Endothelial cell of hepatic sinusoid (primary cell): Measurements from ENCODE around the gene EMSY.

Experiments
- in situ Hi-C: cut with HindIII; loops from 2 replicates; pipeline ENCODE4 v1.10.0; 2017; ENCODE audit warnings: low sequenced_read_pairs

EMSY gene

GRCh38 chr11:76512851-76513653, 68.2 kb downstream of the EMSY start:
- in situ Hi-C loops: no loop called here

- in situ Hi-C loops: no loop called here
Observed at GRCh38 chr11:76513654-76514034, 68.8 kb downstream of the EMSY start.

DNA sequence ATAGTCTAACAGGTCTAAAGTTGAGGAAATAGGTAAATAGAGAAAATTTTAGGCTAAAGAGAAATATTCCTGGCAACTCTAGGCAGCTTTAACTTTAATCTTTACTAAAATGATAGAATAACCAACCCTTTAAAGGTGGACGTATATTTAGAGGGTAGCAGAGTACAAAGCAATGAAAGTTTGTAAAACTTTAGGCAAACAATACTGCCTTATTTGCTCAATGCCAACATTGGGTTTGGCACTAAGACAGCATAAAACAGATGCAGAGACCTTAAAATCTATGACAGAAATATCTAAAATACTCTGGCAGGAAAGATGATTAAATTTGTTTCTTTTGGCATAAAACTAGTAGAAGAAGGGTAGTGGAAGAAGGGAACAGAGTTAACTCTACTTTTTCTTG, 70.7 kb downstream of the EMSY start:
- in situ Hi-C loops: no loop called here

- in situ Hi-C loops: no loop called here
Observed at GRCh38 chr11:76523147-76523546, 78.3 kb downstream of the EMSY start.

- in situ Hi-C loops: no loop called here
Observed at GRCh38 chr11:76523786-76524436, 79.1 kb downstream of the EMSY start.

GRCh38 chr11:76524461-76524860, 79.6 kb downstream of the EMSY start:
- in situ Hi-C loops: no loop called here

DNA sequence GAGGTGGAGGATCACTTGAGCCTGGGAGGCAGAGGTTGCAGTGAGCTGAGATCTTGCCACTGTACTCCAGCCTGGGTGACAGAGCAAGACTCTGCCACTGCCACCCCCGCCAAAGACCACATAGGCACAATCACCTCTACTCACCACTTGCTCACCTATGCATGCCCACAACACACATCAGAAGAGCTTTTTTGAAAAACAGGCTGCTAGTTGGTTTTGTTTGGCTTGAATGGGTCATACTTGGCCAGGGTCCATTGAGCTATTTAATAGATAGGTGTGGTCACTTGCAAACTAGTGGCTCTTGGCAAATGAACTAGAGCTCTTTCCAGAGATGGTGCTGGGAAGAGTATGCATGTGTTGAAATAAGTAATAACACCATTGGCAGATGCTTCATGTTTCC, 80.1 kb downstream of the EMSY start:
- in situ Hi-C loops: no loop called here

DNA sequence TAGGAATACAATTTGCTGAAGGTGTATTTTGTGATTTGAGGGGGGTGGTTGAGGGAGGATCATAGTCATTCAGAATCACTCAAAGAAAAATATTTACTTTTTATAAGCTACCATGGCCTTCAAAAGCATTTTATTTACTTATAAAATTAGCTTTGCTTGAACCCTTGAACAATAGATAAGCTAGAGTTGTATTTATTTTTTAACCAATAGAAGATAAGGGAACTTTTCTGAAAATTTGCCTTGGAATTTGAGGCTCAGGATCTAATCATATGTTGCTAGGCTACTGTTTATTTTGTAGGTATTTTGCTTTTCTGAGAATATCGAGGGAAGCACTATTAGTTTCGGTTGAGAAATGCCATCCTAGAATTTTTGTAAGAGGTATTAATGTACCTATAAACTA, 82.1 kb downstream of the EMSY start:
- in situ Hi-C loops: no loop called here

DNA sequence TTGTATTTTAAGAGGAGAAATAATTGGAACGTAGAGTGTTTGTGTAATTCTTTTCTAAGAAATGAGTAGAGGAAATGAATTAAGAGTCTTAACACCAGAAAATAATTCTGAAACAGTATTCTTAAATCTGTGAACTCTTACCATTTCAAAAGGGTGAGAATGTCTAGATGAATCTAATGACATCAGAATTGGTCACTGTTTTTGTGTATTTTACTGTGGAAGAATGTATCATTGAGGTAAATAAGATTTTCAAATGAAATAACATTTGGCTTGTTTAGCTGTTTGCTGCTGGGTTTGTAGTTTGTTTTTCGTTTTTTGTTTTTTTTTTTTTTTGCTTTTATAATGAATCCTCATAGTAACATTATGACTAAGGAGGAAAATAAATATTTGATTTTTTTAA, 97.6 kb downstream of the EMSY start:
- in situ Hi-C loops: no loop called here

DNA sequence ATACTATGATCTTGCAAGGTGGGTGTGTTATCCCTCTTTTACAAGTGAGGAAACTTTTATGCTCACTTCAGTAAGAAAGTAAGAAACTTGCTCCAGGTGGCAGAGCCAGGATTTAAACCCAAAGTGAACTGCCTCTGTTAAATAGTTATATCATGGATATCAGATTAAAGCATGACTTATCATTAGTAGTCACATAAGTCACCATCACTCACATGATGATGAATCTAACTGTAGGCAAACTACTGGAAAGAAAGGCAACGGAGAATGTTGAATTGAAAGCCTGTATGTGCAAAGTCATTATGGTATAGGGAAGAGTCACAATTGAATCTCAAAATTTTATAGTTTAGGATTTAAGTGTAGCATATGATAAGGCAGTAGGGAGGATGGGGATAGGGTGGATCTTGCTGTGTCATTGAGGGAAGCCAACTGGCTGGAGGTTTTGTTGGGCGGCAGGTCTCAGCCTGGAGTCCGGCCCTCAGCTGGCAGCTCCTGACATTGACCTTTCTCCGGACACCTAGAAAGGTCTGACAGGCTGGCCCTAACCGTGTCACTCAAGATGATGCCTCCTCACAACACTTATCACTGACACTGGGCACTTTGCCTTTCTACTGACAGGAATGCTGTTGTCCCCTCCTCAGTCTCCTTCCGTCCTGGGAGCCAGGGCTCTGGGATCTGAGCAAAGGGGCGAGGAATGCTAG, 98.3 kb downstream of the EMSY start:
- in situ Hi-C loops: no loop called here

DNA sequence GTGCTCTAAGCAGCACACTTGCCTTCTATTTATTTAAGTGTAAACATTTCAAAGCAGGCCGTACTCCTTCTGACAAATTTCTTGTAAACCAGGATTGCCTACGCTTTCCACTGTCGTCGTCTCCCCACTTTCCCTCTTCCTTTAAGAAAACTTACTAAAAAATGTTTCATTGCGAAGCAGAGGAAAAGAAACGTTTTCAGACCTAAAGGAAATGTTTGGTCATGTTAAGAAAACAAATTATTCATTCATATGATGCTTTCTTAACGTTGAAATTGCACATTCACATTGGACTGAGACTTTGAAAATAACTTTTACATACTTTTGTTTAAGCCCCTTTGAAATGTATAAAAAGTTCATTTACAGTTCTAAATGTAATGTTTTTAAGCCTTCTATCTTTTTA, 106.0 kb downstream of the EMSY start:
- in situ Hi-C loops: no loop called here

GRCh38 chr11:76551400-76551799, 106.6 kb downstream of the EMSY start:
- in situ Hi-C loops: no loop called here

DNA sequence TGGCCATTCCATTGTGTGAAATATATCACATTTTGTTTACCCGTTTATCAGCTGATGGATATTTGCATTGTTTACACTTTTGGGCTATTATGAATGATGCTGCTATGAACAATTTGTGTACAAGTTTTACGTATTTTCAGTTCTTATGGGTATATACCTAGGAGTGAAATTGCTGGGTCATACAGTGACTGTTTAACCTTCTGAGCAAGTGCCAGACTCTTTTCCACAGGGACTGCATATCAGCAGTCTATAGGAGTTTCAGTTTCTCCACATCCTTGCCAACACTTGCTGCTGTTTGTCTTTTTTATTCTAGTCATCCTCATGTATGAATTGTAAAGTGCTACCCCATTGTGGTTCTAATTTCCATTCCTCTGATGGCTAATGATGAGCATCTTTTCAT, 108.2 kb downstream of the EMSY start:
- in situ Hi-C loops: no loop called here

DNA sequence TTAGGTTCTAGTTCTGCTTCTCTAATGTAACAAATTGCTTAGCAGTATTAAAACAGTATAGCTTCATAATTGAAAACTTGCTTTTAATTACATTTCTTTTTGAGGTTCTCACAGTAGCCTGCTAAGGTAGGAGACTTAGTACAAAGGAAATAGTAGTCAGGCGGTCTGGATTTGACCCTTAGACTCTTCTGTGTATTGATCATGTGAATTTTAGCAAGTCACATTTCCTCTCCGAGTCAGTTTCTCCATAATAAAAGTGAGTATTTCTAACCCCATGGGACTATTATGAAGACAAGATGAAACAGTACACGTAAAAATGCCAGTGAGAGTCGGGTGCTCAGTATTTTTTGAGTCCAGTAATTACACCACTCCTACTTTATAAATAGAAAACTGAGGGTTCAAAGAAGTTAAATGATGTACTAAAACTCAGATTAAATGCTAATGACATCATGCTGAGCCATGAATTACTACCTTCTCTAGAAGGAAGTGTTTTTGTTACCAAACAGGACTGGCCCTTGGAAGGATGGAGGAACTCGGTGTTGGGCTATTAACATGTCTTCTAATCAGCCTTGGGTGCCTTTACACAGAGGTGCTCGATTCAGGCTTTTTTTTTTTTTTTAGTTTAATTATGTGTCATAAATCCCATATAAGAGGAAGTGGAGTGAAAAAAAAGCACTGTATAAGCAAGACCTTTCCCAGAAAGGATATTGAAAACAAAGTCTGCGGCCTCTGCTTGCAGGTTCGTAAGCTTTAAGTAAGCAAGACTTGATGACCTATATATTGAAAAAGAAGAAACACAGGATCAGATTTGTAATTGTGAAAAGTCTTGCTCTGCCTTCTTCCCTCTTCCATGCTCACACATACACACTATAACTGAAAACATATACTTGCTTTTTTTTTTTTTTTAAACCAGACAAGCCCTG, 109.0 kb downstream of the EMSY start:
- in situ Hi-C loops: no loop called here

GRCh38 chr11:76554767-76555166, 109.9 kb downstream of the EMSY start:
- in situ Hi-C loops: no loop called here

DNA sequence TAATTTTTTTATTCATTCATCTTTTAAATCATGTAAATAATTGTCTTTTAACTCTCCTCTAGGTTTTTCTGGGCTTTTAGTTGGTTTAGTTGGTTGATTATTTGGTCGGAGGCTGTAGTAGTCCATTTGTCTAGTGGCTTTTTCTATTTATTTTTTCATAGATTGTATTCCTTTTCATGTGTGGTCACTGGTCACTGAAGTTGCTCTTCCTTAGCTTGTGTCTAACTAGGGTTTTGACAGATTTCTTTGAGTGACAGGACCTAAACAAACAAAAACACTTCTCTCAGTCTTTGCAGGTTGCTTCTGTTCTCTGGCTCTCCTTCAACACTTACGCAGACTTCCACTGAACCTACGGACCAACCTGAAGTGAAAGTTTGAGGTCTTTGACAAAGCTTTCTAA, 112.6 kb downstream of the EMSY start:
- in situ Hi-C loops: no loop called here

- in situ Hi-C loops: no loop called here
Observed at GRCh38 chr11:76558473-76558872, 113.7 kb downstream of the EMSY start.

DNA sequence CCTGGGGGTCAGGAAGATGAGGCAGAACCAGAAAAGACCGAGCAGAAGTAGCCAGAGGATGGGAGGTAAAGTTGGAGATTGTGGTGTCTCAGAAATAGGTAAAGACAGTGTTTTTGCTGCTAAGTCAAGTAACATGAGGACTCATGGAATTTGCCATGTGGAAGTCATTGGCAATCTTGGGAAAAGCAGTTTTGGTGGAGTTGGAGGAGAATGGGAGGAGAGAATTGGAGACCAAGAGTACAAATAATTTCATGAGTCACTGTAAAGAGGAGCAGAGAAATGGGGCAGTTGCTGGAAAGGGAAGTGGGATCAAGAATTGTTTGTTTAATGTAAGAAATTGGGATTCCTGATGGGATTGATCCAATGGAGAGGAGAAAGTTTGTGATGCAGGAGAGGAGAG, 114.1 kb downstream of the EMSY start:
- in situ Hi-C loops: no loop called here

DNA sequence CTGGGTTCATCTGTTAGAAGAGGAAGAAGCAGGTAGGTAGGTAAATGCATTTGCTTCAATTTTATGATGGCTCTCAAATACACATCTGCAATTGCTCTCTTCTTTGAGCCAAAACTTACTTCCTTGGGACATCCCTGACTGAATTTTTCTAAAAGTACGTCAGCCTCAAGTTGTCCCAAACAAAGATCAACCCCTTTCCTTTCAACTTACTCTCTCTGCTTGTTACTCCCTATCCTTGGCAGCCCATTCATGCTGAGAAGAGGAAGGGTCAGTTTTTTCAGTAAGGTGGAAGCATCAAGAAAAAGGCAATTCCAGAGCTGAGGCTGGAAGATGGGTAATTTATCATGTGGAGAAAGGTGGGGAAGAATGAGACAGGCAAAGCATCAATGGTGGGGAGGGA, 114.5 kb downstream of the EMSY start:
- in situ Hi-C loops: no loop called here

- in situ Hi-C loops: loop anchor here (5.0 kb wide), 2 partner anchors 37 to 67 kb away; no protein-coding TSS in a partner anchor
Observed at GRCh38 chr11:76560219-76560618, 115.4 kb downstream of the EMSY start.

GRCh38 chr11:76561245-76561644, 116.4 kb downstream of the EMSY start:
- in situ Hi-C loops: loop anchor here (5.0 kb wide), 2 partner anchors 36 to 66 kb away; no protein-coding TSS in a partner anchor
